Natural killer cell (primary cell): ENCODE measurements around the gene SSU72. TPM values are rescaled to one million over a fixed set of nuclear protein-coding genes. Genes with fewer than 3 reads are reported as not detected.

ENCODE experiments used
- ATAC-seq, 3 donors: fragments of 150-1000 bp in 2 of 3; fragments of 200-7000 bp in 1 of 3; cut with Tn5 transposase; 1 replicate in 1 of 3; 2 replicates in 2 of 3; pipeline ENCODE4 v1.10.0; 2021; ENCODE audit warnings: mild to moderate bottlenecking in 2 of 3, moderate library complexity in 2 of 3
- DNase-seq, 2 donors: peaks; one replicate each; pipeline versions ENCODE4 v3.0.0 to v3.0.0-alpha.2; 2013 to 2021; ENCODE audit warnings: mixed read lengths in 1 of 2
- H3K27ac ChIP-seq: one replicate; pipeline ENCODE4 v1.5.1; 2013; ENCODE audit warnings: mild to moderate bottlenecking, low read length
- H3K27me3 ChIP-seq: one replicate; pipeline ENCODE4 v1.6.1; 2013; ENCODE audit warnings: low read length; ENCODE audit not compliant: control insufficient read depth, insufficient read depth
- H3K36me3 ChIP-seq: one replicate; pipeline ENCODE4 v1.6.1; 2013; ENCODE audit warnings: low read length; ENCODE audit not compliant: control insufficient read depth, insufficient read depth
- H3K4me1 ChIP-seq: one replicate; pipeline ENCODE4 v1.6.1; 2013; ENCODE audit warnings: low read length; ENCODE audit not compliant: control insufficient read depth, insufficient read depth
- H3K4me3 ChIP-seq: one replicate; pipeline ENCODE4 v1.5.1; 2013; ENCODE audit warnings: low read length
- H3K9me3 ChIP-seq: one replicate; pipeline ENCODE4 v1.6.1; 2013; ENCODE audit warnings: low read length; ENCODE audit not compliant: control insufficient read depth, insufficient read depth
- H3K27ac Mint-ChIP-seq, 2 donors: one replicate each; pipeline ENCODE4 v1.8.0; 2022; ENCODE audit warnings: mild to moderate bottlenecking in 2 of 2, mixed read lengths in 2 of 2, moderate library complexity in 1 of 2
- H3K27me3 Mint-ChIP-seq, 2 donors: one replicate each; pipeline ENCODE4 v1.8.0; 2022; ENCODE audit warnings: low read depth in 2 of 2, mixed read lengths in 2 of 2
- H3K36me3 Mint-ChIP-seq: one replicate; pipeline ENCODE4 v1.8.0; 2022; ENCODE audit warnings: mixed read lengths
- H3K4me1 Mint-ChIP-seq, 2 donors: one replicate each; pipeline ENCODE4 v1.8.0; 2022; ENCODE audit warnings: mixed read lengths in 2 of 2
- H3K4me3 Mint-ChIP-seq: one replicate; pipeline ENCODE4 v1.8.0; 2022; ENCODE audit warnings: mild to moderate bottlenecking, moderate library complexity, mixed read lengths
- H3K9me3 Mint-ChIP-seq, 2 donors: one replicate each; pipeline ENCODE4 v1.8.0; 2022; ENCODE audit warnings: mixed read lengths in 2 of 2
- WGBS: methylation state at CpG from one replicate; pipeline ENCODE4 v1.1.7; 2013; ENCODE audit warnings: missing lambda C conversion rate; ENCODE audit not compliant: insufficient coverage; 5-methylcytosine and 5-hydroxymethylcytosine counted together
- intact Hi-C: fragments of 100-400 bp; cut with micrococcal nuclease; formaldehyde crosslinking; loops from one replicate; pipeline ENCODE4 v1.14.2; 2022
- total RNA-seq, 4 donors: library from RNA; stranded (reverse); fragments of 120-200 nt in 1 of 4; gene quantifications; one replicate each; pipeline versions ENCODE4 v1.2.3 to v1.2.4, GENCODE V29; 2013 to 2022
- TF ChIP-seq, protein P1 (sequence below): fragments of 200-600 bp; IDR thresholded peaks from one replicate; pipeline ENCODE4 v1.8.0; 2022; ENCODE audit warnings: antibody characterized with exemption

SSU72 gene
- total RNA-seq, 3 donors from 2014 or later (not counting 1 experiment from before 2014, with no cell fraction given), result 87.5 to 107 (median 93.9) TPM

DNA sequence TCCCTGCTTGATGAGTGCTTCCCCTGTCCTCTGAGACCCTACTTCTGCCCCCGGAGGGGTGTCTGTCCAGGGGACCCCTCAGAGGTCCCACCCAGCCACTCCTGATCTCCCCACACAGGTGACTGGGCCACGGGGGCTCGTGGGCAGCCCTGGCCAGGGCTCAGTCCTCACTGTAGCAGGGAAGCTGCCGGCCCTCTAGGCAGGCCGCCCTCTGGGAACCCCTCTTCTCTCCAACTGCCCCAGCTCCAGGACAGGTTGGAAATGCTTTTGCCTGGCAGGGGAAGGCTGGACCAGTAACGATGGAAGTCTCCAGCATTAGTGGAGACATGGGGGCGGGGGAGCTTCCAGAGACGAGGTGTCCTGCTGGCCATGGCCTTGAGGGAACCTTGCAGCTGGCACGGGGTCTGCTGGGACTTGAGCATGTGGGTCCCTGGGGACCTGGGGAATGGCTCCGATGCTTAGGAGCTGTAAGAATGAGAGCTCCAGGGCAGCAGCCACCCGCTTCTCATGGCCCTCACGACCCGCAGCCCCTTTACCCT, 28.4 kb upstream of the SSU72 start:
- WGBS, result 87% methylated on average over 13 of the region's 13 CpGs
- TF ChIP-seq, protein P1, sequence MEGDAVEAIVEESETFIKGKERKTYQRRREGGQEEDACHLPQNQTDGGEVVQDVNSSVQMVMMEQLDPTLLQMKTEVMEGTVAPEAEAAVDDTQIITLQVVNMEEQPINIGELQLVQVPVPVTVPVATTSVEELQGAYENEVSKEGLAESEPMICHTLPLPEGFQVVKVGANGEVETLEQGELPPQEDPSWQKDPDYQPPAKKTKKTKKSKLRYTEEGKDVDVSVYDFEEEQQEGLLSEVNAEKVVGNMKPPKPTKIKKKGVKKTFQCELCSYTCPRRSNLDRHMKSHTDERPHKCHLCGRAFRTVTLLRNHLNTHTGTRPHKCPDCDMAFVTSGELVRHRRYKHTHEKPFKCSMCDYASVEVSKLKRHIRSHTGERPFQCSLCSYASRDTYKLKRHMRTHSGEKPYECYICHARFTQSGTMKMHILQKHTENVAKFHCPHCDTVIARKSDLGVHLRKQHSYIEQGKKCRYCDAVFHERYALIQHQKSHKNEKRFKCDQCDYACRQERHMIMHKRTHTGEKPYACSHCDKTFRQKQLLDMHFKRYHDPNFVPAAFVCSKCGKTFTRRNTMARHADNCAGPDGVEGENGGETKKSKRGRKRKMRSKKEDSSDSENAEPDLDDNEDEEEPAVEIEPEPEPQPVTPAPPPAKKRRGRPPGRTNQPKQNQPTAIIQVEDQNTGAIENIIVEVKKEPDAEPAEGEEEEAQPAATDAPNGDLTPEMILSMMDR, result no peak
- H3K27ac Mint-ChIP-seq, result peak overlapping the region in 1 of 2 donors; percentile 42

DNA sequence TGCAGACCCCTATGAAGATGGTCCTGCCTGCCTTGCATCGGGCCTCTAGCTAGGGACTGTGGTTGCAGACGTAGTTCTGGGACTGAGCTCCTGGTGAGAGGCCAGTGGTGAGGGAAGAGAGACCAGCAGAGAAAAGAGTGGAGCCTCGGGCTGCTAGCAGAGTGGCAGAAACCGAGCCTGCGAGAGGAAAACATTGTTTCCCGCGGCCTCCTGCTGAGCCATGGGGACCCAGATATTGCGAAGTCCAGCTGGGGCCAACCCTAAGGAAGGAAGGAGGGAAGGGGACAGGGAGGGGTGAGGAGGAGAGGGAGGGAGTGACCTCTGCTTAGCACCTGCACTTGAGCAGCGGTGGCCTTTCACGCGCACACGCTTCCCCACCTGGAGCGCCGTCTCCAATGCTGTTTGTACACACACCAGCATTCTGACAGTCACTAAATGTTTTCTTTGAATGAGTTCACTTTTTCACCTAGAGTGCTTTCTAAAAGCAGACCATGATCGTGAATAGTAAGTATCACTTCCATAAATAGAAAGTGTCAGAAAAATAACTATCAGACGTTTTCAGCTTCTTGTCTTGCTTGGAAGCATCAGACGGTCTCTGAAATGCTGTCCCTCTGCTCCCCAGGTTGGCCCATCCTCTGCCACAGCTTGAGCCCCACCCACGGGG, 27.8 kb upstream of the SSU72 start:
- TF ChIP-seq, protein P1, result no peak
- Histone ChIP-seq H3K4me3 (no peak overlapping the region), H3K27ac (no peak overlapping the region), H3K27me3 (peaks cover 2% of the 10 kb centered on the region), H3K9me3 (no peaks in the 10 kb centered on the region), H3K36me3 (no peaks in the 10 kb centered on the region), H3K4me1 (peaks cover 22% of the 10 kb centered on the region)
- ATAC-seq (no peak), DNase-seq (peak in 1 of 2 donors; percentile 13)
- peak overlapping the region; percentile 41 for H3K4me3 Mint-ChIP-seq
- peak overlapping the region in 1 of 2 donors; percentile 42 for H3K27ac Mint-ChIP-seq
- H3K36me3 Mint-ChIP-seq, result no peaks in the 10 kb centered on the region
- no peaks in the 10 kb centered on the region for H3K9me3 Mint-ChIP-seq
- intact Hi-C loops, result no loop called here
- peaks cover 0 to 6% of the 10 kb centered on the region in 2 donors for H3K27me3 Mint-ChIP-seq
- WGBS, result 66% methylated on average over 18 of the region's 18 CpGs
- peaks cover 0 to 7% of the 10 kb centered on the region in 2 donors for H3K4me1 Mint-ChIP-seq

More for the DNA sequence above, 28.4 kb upstream of the SSU72 start:
- Mint-ChIP-seq H3K4me1 (peaks cover 0 to 7% of the 10 kb centered on the region in 2 donors), H3K9me3 (no peaks in the 10 kb centered on the region), H3K4me3 (peak overlapping the region; percentile 41), H3K27me3 (peaks cover 0 to 4% of the 10 kb centered on the region in 2 donors), H3K36me3 (no peaks in the 10 kb centered on the region)
- H3K4me1 ChIP-seq, result peaks cover 19% of the 10 kb centered on the region
- DNase-seq, result no peak
- intact Hi-C loops, result no loop called here
- no peak overlapping the region for H3K27ac ChIP-seq
- no peak for ATAC-seq
- peaks cover 2% of the 10 kb centered on the region for H3K27me3 ChIP-seq
- no peaks in the 10 kb centered on the region for H3K9me3 ChIP-seq
- no peak overlapping the region for H3K4me3 ChIP-seq
- no peaks in the 10 kb centered on the region for H3K36me3 ChIP-seq

DNA sequence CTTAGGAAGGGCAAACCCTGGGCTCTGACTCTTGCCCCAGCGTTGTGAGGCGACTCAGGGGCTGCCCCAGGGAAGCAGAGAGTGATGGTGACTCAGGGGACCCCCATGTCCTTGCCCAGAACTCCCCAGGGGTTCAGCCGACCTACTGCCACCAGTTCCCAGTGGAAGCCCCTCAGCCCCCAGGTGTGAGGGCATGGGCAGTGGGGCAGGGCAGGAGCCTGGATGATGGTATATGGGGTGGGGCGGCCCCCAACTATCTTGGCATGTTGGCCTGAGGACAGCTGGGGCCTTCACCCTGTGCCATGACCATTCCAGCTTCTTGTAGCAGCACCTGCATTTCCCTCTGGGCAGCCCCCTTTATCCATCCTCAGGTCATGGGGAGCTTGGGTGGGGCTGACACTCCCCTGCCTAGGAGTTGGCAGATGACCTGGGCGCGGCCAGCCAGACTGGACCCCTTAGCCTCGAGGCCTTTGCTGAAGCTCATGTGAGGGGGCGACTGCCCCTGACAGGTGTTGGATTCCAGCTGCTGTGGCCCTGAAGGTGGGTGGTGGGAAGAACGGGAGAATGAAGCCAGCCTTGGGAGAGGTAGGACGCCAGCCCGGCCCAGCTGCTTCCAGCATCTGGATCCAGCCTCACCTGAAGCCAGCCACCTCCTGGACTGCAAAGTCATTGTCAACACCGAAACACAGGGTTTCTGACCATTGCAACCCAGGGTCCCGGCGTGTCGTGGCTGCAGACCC, 27.1 kb upstream of the SSU72 start:
- ATAC-seq (no peak), DNase-seq (no peak)
- Histone ChIP-seq H3K9me3 (no peaks in the 10 kb centered on the region), H3K4me1 (peaks cover 19% of the 10 kb centered on the region), H3K27ac (no peak overlapping the region), H3K4me3 (no peak overlapping the region), H3K36me3 (no peaks in the 10 kb centered on the region), H3K27me3 (peaks cover 2% of the 10 kb centered on the region)
- H3K4me3 Mint-ChIP-seq, result no peak overlapping the region
- no peaks in the 10 kb centered on the region for H3K9me3 Mint-ChIP-seq
- intact Hi-C loops, result no loop called here
- WGBS, result 96% methylated on average over 14 of the region's 15 CpGs
- H3K4me1 Mint-ChIP-seq, result peaks cover 0 to 7% of the 10 kb centered on the region in 2 donors
- TF ChIP-seq, protein P1, result no peak
- no peak overlapping the region for H3K27ac Mint-ChIP-seq
- no peaks in the 10 kb centered on the region for H3K36me3 Mint-ChIP-seq
- H3K27me3 Mint-ChIP-seq, result peaks cover 0 to 6% of the 10 kb centered on the region in 2 donors
